ENCODE results near the gene SPDYE16.
"Not testable (repeated sequence)": the region's sequence is repeated elsewhere in the genome, so short reads cannot be mapped to it uniquely, and the experiment has no call there.

Gene SPDYE16

GRCh38 chr7:76543197-76543596 lies at the start of gene SPDYE16:
Gene SPDYE16 (minus strand): TSS chr7:76543297. CDS start chr7:76541459, 1,838 bp downstream.
- DNase-seq, result not testable (repeated sequence)

DNA sequence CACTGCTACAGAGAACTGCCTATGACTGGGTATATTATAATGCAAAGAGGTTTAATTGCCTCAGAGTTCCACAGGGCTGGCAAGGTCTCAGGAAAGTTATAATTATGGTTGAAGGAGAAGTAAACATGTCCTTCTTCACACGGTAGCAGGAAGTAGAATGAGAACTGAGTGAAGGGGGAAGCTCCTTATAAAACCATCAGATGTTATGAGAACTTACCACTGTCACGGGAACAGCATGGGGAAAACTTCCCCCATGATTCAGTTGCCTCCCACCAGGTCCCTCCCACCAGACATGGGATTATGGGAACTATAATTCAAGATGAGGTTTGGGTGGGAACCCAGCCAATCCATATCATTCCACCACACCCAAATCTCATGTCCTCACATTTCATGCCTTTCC lies 49.6 kb upstream of the SPDYE16 start:
- DNase-seq, result not testable (repeated sequence)

- DNase-seq, result not testable (repeated sequence)
Observed at GRCh38 chr7:76591602-76592304, 48.7 kb upstream of the SPDYE16 start.

DNA sequence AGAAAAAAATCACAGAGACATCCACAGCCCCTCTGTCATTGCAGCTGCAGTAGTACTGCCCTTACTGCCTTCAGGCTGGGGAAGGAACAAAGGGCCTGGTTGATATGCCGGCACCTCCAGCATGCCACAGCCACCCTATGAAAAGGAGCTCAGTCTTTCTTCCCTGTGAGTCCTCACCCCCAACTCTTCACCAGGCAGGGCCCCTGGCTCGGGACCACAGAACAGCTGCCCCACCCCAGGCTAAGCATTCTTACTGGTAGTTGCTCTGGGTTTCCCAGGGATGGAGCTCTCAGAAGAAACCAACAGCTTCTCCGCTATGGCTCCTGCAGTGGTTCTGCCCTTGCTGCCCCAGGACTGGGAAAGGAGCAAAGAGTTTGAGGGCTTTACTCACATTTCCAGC lies 47.9 kb upstream of the SPDYE16 start:
- not testable (repeated sequence) for DNase-seq

DNA sequence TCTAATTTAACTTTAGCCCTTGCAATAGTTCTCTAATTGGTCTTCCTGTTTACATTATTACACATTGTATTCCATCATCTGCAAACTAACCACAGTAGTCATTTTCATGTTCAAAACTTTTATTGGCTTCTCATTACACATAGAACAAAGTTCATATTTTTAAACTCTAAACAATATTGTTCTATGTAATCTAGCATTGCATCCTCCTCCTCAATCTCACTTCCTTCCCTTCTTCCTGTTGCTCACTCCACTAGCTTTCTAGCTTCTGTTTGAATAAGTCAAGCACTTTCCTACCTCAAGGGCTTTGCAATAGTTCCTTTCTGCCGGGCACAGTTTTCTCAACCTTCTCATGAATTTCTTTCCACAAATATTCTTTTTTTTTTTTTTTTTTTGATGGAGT lies 45.5 kb upstream of the SPDYE16 start:
- DNase-seq, result not testable (repeated sequence)

- DNase-seq, result not testable (repeated sequence)
Observed at GRCh38 chr7:76586585-76587315, 43.7 kb upstream of the SPDYE16 start.

GRCh38 chr7:76583636-76584281 lies 40.7 kb upstream of the SPDYE16 start:
- DNase-seq, result not testable (repeated sequence)

DNA sequence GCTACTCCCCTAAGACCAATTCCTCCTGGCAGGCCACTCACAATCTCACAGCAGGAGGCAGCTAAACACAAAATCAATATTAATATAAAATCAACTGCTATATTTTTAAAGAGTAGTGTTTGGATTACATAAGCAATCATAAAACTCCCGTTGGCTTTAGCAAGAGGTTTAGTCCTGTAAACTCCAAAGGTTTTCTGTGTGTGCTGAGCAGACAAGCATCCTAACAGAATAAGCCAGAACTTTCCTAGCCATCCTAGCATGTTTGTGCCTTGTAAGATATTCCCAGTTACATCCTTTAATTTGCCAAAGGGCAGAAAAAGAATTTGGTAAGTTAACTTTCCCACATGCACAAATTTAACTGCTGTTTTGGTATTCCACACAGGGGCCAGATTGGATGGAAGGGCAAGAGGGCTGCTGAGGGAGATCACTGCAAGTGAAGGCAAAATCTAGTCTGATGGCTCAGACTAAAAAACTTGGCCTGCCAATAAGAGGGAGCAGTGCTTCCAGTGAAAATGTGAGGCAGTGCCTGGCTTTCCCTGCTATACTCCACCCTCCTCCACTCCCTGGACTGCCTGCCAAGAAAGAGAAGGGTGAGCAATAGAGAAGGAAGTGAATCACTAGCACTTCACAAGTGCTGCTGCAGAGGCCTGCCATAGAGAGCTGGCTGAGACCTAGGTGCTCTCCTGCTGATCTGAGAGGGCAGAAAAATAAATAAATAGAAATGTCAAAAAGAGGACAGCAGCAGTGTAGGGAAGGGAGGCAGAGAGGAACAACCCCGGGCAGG lies 39.9 kb upstream of the SPDYE16 start:
- DNase-seq, result peak in 39 of 58 donors; percentile 5 to 83 (median 40)

DNA sequence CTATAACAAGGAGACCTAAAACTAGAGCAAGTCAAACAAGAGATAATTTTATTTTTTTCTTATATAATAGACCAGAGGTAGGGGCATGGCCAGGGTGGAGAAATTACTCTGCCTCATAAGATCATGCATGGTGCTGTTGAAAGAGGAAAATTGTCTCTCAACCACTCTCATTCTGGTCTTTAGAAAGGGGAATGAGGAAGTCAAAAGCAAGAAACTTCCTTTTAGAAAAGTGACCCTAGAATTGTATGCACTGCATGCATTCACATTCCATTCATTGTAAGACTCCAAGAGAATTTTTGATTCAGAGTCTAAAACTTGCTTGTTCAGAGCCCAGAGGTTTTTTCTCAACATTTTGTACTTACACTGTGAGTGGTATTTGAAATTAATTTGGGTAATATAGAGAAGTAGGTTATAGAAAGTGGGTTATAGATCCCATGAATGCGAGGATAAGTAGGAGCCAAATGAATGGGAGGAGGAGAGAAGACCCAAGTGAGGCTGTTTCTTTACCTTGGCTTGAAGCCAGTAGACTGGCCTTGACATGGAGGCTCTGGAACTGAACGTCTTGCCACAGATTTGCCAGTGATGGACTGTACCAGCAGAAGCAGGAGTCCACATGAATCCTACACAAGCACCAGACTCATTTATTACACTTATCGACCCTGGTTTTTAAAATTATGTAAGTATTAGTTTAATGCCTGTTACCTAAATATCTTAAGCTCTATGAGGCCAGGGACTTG lies 33.0 kb upstream of the SPDYE16 start:
- not testable (repeated sequence) for DNase-seq

- not testable (repeated sequence) for DNase-seq
Observed at GRCh38 chr7:76575431-76575830, 32.3 kb upstream of the SPDYE16 start.

- not testable (repeated sequence) for DNase-seq
Observed at GRCh38 chr7:76572296-76572695, 29.2 kb upstream of the SPDYE16 start.

DNA sequence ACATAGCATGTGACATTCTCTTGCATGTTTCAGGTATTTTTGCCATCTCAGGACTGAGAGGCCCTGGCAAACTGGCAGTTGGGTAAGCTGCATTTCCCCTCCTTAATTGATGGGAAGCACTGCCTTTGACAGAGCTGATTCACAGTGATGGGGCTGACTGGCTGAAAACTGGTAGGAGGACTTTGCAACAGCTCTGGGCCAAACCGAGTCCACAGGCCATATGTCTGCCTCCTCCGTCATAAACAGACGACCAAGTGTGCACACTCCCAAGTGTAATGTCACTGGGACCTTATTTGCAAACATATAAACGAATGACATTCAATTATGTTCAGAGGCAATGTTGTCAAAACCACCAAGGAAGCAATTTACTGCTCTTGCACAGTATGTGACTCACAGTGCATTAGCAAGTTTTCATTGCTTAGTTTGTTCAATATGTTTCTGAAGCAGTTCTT lies 27.3 kb upstream of the SPDYE16 start:
- peak in 19 of 58 donors; percentile 1 to 46 (median 9) for DNase-seq

GRCh38 chr7:76568742-76569141 lies 25.6 kb upstream of the SPDYE16 start:
- not testable (repeated sequence) for DNase-seq

DNA sequence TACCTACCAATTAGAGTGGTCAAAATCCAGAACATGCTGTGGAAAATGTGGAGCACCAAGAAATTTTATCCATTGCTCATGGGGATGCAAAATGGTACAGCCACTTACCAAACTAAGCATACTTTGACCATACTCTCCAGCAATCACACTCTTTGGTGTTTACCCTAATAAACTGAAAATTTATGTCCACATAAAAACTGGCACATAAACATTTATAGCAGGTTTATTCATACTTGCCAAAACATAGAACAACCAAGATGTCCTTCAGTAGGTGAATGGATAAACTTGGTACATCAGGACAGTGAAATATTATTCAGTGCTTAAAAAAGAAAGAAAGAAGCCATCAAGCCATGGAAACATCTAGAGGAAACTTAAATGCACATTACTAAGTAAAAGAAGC lies 24.7 kb upstream of the SPDYE16 start:
- DNase-seq, result not testable (repeated sequence)

- DNase-seq, result not testable (repeated sequence)
Observed at GRCh38 chr7:76567311-76567710, 24.2 kb upstream of the SPDYE16 start.

DNA sequence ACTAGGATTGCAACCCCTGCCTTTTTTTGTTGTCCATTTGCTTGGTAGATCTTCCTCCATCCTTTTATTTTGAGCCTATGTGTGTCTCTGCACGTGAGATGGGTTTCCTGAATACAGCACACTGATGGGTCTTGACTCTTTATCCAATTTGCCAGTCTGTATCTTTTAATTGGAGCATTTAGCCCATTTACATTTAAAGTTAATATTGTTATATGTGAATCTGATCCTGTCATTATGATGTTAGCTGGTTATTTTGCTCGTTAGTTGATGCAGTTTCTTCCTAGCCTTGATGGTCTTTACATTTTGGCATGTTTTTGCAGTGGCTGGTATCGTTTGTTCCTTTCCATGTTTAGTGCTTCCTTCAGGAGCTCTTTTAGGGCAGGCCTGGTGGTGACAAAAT lies 21.9 kb upstream of the SPDYE16 start:
- not testable (repeated sequence) for DNase-seq

GRCh38 chr7:76561342-76561741 lies 18.2 kb upstream of the SPDYE16 start:
- not testable (repeated sequence) for DNase-seq

DNA sequence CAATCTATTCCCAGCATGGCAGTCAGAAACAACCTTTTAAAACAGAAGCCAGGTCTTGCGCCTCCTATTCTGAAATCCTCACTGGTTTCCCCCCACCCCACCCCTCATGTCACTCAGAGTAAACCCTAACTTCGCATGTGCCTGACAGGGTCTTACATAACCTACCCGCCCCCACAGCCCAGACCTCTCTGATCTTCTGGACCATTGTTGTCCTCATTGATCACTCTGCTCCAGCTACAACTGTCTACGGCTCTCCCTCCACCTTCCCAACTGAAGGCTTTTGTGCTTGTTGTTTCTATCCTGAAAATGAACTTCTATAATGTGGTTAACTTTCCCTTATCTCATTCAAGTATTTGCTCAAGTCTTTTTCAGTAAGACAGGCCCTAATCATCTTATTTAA lies 17.1 kb upstream of the SPDYE16 start:
- not testable (repeated sequence) for DNase-seq

- not testable (repeated sequence) for DNase-seq
Observed at GRCh38 chr7:76559685-76560084, 16.6 kb upstream of the SPDYE16 start.

DNA sequence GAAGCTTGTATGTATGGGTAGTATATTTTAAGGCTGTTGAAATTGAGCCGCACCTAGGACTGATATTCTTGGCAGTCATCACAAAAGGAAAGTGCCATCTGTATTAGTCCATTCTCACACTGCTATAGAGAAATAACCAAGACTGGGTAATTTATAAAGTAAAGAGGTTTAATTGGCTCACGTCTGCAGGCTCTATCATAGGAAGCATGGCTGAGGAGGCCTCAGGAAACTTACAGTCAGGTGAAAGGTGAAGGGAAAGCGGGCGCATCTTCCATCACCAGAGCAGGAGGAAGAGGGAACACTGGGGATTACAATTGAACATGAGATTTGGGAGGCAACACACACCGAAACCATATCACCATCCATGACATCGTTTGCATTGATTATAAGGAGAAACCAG lies 8.9 kb upstream of the SPDYE16 start:
- DNase-seq, result not testable (repeated sequence)

Data from anterior cingulate cortex (tissue), 58 donors.